ENCODE measurements around the gene LIG4. TPM values are rescaled to one million over a fixed set of nuclear protein-coding genes. Genes with fewer than 3 reads are reported as not detected.

LIG4 gene
- total RNA-seq = 10 to 100 TPM; 10.1 to 17.4 (median 11.0) TPM

DNA sequence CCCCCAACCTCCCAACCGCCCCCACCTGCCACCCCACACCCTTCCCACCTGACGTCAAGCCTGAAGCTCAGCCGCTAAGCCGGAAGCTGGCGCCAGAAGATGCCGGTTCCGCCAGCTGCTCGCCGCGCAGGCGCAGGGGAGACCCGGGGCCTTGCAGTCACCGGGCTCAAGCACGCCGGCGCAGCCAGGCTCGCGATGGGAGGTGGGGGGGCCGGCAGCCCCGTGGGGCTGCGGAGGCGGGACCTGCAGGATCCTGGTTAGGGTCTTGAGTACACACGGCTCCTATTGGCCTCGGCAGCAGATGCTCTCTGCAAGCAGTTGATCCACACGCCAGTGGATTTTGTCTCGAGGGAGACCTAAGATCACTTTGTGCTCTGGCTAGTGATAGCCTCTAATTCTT lies at the start of gene LIG4:
Gene LIG4, minus strand, starts transcription at position 101 of the 400 bp plus-strand sequence. CDS start 4,268 bp downstream, outside the sequence.
- TF ChIP-seq, protein P1, sequence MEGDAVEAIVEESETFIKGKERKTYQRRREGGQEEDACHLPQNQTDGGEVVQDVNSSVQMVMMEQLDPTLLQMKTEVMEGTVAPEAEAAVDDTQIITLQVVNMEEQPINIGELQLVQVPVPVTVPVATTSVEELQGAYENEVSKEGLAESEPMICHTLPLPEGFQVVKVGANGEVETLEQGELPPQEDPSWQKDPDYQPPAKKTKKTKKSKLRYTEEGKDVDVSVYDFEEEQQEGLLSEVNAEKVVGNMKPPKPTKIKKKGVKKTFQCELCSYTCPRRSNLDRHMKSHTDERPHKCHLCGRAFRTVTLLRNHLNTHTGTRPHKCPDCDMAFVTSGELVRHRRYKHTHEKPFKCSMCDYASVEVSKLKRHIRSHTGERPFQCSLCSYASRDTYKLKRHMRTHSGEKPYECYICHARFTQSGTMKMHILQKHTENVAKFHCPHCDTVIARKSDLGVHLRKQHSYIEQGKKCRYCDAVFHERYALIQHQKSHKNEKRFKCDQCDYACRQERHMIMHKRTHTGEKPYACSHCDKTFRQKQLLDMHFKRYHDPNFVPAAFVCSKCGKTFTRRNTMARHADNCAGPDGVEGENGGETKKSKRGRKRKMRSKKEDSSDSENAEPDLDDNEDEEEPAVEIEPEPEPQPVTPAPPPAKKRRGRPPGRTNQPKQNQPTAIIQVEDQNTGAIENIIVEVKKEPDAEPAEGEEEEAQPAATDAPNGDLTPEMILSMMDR (IDR thresholded peaks at IDR 0.05; ENCODE audit: low read depth) = no peak

- TF ChIP-seq, protein P1 (IDR thresholded peaks at IDR 0.05; ENCODE audit: low read depth) = no peak
Observed at GRCh38 chr13:108263621-108264355, 48.5 kb upstream of the LIG4 start.

- TF ChIP-seq, protein P1 (IDR thresholded peaks at IDR 0.05; ENCODE audit: low read depth) = no peak
Observed at GRCh38 chr13:108257248-108257647, 41.9 kb upstream of the LIG4 start.

DNA sequence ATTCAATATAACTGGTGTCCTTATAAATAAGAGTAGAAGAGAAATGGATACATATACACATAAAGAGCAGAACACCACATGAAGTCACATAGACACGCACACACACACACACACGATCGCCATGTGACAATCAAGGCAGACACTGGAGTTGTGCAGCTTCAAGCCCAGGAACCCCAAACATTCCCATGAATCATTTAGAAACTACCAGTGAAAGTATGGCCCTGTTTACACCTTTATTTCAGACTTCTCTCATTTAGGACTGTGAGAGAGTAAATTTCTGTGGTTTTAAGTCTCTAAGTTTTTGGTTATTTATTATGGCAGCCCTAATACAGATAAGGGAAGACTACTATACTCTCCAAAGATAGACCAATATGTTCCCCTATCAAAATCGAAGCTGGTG lies 33.8 kb upstream of the LIG4 start:
- TF ChIP-seq, protein P1 (IDR thresholded peaks at IDR 0.05; ENCODE audit: low read depth) = no peak

DNA sequence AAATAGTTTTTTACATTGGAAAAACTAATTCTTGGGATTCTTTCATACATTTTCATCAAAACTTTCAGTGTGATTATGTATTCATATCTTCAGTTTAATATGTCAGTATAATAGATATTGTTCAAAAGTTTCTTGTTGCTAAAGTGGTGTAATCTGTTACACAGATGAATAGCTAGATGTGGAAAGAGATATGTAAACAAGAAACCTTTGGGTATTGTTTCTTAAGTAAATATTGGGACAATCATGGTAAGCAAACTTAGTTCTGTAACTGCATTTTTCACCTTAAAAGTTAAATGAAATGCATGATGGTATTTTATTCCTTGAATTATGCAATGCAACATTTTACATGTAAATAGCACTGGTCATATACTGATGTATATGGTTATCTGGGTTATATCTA lies 15.0 kb upstream of the LIG4 start:
- TF ChIP-seq, protein P1 (IDR thresholded peaks at IDR 0.05; ENCODE audit: low read depth) = no peak

- TF ChIP-seq, protein P1 (IDR thresholded peaks at IDR 0.05; ENCODE audit: low read depth) = no peak
Observed at GRCh38 chr13:108227651-108228272, 12.4 kb upstream of the LIG4 start.

GRCh38 chr13:108226184-108226583 lies 10.8 kb upstream of the LIG4 start:
- TF ChIP-seq, protein P1 (IDR thresholded peaks at IDR 0.05; ENCODE audit: low read depth) = no peak

Data from subcutaneous adipose tissue (tissue), 4 donors.